Endothelial cell of hepatic sinusoid (primary cell): ENCODE results near the gene FLT3.
"Not testable (repeated sequence)": the region's sequence is repeated elsewhere in the genome, so short reads cannot be mapped to it uniquely, and the experiment has no call there.

Source experiments
- in situ Hi-C: cut with HindIII; loops from 2 replicates; pipeline ENCODE4 v1.10.0; 2017; ENCODE audit warnings: low sequenced_read_pairs

Gene FLT3

DNA sequence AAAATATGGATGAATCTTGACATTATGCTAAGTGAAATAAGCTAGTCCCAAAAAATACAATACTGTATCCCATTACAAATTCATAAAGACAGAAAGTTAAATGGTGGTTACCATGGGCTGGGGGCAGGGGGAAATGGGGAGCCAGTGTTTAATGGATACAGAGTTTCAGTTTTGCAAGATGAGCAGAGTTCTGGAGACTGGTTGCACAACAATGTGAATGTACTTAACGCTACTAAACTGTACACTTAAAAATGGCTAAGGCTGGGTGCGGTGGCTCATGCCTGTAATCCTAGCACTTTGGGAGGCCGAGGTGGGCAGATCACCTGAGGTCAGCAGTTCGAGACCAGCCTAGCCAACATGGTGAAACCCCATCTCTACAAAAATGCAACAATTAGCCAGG, 1.5 kb upstream of the FLT3 start:
- in situ Hi-C loops: not testable (repeated sequence)

DNA sequence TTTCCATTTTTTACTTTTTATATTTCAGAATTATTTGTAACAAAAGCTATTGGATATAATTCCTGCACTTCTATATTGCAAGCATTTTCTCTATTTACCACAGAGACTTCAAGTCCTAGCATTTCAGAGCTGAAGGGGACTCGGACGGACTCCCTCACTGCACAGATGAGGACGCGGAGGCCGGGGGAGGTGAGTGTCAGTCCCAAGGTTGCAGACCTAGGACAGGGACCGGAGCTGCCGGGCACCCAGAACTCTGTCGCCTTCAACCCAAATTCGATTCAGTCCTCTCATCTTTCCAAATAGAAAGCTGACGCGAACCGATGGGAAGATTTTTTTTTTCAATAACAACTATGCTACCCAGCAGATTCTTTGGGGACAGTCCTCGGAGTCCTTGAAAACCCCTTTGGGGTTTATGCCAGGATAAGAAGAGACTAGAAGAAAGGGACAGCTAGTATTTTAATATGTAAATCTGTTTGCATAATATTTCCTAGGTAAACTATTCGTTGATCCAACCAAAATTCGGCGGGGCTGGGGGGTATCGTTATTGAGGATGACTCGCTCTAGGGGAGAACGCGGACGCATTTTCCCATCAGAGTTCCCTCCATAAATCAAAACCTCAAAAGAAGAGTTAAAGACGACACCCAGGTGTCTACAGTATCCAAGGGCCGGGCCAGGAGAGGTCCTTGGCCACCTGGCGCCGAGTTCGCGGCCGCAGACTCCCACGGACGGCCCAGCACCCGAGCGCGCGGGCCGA, 803 bp downstream of the FLT3 start:
- in situ Hi-C loops: loop anchor here (5.0 to 25.0 kb wide), 2 partner anchors 67 to 188 kb away; no protein-coding TSS in a partner anchor

DNA sequence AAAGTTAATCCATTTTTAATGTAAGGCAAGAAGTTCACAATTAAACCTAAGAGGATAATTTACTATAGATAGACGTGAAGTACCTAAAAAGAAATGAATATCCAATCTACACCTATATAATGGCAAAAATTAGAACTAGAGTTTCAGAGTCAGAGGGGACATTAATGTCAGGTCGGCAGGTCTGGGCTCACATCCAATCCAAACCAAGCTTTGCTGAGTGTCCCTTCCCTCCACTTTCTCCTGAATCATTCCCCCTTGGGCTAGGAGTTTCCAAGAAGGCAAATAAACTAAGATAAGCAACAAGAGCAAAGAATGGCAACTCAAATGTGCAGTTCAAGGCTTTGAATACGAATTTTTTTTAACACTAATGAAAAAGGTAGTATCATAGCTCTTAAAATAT, 2.9 kb downstream of the FLT3 start:
- in situ Hi-C loops: loop anchor here (5.0 to 25.0 kb wide), 2 partner anchors 65 to 190 kb away; no protein-coding TSS in a partner anchor

DNA sequence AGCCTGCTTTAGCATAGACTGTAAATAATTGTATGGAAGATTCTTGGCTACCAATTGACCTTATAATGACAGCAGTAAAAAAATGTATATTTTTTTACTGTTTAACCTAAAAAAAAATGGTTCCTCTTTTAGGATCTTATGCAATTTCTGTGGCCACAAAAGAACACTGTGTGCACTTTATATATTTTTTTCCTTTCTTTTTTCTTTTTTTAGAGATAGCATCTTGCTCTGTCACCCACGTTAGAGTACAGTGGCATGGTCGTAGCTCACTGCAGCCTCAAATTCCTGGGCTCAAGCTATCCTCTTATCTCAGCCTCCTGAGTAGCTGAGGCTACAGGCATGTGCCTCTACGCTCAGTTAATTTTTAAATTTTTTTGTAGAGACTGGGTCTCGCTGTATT, 6.1 kb downstream of the FLT3 start:
- in situ Hi-C loops: loop anchor here (25.0 kb wide), 1 partner anchor 193 kb away; no protein-coding TSS in a partner anchor

DNA sequence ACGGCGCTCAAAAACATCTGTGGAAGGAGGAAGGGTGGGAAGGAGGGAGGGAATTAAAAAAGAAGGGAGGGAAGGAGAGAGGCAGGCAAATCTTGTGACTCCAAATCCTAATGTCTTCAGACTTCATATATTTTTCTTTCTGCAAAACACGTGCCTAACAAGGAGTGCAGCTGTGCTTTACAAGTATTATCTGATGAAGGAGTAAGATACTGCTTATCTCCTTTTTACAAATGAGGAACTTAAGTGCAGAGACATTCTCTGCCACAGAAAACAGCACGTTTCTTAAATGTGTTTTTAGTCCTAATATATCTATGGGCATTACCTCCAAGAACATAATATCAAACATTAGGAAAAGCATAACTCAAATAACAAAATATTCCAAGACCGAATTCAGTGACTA, 6.5 kb downstream of the FLT3 start:
- in situ Hi-C loops: loop anchor here (25.0 kb wide), 1 partner anchor 193 kb away; no protein-coding TSS in a partner anchor

DNA sequence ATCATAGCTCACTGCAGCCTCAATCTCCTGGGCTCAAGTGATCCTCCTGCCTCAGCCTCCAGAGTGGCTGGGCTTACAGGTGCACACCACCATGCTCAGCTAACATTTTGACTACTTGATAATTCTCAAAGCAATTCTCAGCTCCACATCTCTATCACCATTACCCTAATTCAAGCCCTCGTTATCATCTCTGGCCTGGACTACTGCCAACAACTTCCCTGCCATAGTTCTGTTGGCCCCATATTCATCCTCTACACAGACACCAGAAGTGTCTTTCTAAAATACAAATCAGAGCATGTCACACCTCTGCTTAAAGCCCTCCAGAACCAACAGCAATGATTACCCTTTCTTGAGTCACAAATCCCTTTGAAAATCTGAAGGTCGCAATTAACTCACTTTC, 7.9 kb downstream of the FLT3 start:
- in situ Hi-C loops: loop anchor here (25.0 kb wide), 1 partner anchor 195 kb away; no protein-coding TSS in a partner anchor

DNA sequence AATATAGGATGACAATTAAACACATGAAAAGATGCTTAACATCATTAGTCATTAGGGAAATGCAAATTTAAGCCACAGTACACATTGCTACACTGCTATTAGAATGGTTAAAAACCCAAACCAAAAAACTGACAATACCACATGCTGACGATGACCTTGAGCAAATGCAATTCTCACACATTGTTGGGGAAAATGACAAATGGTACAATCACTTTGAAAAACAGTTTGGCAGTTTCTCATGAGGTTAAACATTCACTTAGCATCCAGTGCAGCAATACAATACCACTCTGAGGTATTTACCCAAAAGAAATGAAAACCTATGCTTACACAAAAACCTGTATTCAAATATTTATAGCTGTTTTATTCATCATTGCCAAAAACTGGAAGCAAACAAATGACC, 11.3 kb downstream of the FLT3 start:
- in situ Hi-C loops: loop anchor here (25.0 kb wide), 1 partner anchor 198 kb away; no protein-coding TSS in a partner anchor

DNA sequence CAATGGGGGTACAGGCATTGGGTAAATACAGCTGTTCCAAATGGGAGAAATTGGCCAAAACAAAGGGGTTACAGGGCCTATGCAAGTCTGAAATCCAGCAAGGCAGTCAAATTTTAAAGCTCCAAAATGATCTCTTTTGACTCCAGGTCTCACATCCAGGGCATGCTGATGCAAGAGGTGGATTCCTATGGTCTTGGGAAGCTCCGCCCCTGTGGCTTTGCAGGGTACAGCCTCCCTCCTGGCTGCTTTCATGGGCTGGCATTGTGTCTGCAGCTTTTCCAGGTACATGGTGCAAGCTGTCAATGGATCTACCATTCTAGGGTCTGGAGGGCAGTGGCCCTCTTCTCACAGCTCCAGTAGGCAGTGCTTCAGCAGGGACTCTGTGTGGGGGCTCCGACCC, 22.6 kb downstream of the FLT3 start:
- in situ Hi-C loops: loop anchor here (25.0 kb wide), 1 partner anchor 209 kb away; no protein-coding TSS in a partner anchor

DNA sequence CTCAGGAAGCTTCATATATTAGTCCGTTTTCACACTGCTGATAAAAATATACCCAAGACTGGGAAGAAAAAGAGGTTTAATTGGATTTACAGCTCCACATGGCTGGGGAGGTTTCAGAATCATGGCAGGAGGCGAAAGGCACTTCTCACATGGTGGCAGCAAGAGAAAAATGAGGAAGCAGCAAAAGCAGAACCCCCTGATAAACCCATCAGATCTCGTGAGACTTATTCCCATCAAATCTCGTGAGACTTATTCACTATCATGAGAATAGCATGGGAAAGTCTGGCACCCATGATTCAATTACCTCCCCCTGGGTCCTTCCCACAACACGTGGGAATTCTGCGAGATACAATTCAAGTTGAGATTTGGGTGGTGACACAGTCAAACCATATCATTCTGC, 23.1 kb downstream of the FLT3 start:
- in situ Hi-C loops: loop anchor here (25.0 kb wide), 1 partner anchor 210 kb away; no protein-coding TSS in a partner anchor

DNA sequence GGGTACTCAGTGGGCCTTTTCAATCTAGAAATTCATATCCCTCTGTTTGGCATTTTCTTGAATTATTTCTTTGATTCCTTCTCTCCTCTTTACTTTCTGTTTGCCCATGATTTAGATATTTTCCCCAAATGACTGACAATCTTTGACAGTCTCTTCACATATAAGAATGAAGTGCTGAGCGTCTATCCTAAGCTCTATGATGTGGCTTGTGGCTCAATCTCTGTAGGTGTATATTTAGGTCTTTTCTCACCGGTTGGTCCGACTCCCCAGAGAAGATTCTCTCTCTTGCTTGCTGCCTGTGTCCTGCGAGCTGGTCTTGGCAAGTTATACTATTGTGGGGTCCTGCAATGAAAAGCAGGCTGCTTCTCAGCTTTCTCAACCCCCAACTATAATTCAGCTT, 29.0 kb downstream of the FLT3 start:
- in situ Hi-C loops: no loop called here

DNA sequence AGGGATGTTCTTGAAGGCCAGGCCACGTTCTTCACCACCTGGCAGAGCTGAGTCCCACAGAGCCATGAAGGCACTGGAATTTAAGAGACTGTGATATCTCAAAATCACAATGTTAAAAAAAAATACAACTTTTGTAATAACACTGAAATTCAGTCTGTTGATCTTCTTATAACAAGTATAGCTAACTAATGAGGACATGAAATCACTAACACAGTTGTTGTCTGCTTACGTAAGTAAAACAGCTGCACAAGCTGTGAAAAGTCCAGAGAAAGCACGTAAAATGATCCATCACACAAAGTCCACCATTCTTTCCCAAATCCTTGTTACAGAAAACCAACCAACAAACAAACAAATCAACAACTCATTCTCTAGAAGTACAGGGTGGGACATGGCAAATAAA, 32.9 kb downstream of the FLT3 start:
- in situ Hi-C loops: no loop called here

DNA sequence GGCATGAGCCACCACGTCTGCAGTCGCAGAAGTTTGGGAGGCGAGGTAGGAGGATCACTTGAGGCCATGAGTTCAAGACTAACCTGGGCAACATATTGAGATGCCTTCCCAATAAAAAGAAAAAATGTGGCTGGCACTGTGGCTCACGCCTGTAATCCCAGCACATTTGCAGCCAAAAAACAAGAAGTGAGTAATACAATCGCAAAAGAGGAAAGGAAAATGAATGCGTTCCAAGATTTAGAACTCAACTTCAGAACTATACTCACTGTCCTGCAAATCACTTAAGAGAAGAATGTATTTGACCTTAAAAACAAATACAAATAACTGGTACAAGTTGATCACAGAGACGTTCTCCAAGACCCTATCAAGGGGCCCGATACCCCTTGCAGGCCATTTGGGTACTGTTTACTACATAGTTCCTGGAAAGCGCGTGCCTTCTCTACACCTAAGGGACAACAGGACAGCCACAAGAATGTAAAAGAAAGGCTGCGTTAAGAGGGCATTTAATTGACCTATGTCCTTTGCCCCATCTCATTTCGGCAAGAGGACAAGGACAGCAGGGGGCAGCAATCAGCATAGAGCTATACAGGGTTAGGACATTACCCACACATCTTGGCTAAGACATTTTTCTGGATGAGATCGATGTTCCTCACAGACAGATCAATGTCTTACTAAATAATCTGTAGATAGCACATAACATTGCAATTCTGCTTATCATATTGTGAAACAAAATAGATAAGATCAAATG, 41.3 kb downstream of the FLT3 start:
- in situ Hi-C loops: no loop called here

DNA sequence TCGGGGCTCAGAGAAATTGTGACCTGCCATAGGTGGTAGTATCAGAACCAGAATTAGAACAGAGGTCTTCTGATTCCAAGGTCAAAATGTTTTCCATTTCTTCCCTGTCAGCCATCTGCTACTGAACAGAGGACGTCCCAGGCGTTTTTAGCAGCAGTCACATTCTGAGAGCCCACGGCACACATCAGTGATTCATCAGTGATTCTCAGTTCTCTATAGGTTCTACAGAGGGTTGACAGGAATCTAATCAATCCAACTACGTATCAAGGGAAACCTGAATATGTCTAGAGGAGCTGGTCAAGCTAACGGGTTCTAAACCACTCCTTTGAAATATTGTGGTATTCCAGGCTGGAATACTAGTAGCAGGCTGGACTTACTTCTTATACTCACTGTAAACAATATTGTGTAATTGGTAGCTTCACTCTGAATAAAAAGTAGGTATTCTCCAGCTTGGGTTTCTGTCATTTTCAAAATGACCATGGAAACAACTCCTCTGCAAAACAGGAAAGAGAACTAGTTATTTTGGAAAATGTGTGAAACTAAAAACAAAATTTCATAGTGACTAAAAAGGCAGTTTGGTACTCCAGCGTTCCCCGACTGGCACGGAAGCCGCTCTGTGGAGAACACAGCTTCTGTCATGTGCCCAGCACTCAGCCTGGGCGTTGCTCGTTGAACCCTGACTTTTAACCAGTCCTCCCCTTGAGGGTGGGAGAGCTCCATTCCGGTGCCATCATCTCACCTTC, 43.2 kb downstream of the FLT3 start:
- in situ Hi-C loops: no loop called here

DNA sequence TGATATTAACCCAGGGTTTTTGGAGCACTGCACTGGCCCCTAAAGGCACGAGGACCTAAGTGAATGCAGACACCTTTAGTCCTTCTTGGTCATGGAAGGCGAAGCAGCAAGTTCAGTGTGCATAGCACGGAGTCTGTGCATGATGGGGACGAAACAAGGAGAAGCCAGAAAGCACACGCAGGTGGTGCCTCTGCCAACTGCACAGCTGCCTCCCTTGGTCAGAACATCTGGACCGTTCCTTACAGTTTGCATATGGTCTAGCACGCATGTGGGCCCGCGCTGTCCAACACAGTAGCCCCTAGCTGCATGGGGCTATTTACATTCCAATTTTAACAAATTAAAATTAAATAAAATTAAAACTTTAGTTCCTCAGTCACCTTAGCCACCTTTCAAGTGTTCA, 44.0 kb downstream of the FLT3 start:
- in situ Hi-C loops: no loop called here

DNA sequence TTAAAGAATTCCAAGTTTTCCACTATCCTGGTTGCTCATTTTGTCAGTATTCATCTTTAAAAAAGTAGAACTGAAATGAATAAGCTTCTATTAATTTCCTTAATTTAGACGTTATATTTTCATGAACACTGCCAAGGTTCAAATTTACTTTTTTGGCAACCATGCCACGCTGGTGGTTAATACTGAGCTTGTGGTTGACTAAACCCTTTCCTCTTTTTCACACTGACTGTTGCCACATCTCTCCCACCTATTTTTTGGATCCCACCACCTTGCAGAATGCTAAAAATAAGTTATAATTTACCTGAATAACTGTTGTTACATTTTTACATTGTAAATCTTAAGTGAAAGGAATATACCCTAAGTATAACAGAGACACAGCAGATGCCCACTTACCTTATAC, 45.0 kb downstream of the FLT3 start:
- in situ Hi-C loops: no loop called here

DNA sequence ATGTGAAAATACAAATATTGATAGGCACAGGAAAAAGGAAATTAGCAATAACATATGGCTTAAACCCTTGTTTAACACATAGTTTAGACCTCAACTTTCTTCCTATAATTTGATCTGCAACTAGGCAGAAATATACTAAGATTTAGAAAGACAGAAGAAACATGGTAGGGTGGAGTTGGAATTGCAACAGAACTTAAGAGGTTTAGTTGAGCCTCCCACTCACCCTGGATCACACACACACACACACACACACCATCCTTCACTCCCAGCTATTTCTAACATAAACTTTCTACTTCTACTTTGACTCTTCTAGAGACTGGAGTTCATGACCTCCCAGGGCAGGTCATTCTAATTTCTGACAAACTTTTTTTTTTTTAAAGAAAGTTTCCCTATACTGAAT, 47.4 kb downstream of the FLT3 start:
- in situ Hi-C loops: no loop called here

DNA sequence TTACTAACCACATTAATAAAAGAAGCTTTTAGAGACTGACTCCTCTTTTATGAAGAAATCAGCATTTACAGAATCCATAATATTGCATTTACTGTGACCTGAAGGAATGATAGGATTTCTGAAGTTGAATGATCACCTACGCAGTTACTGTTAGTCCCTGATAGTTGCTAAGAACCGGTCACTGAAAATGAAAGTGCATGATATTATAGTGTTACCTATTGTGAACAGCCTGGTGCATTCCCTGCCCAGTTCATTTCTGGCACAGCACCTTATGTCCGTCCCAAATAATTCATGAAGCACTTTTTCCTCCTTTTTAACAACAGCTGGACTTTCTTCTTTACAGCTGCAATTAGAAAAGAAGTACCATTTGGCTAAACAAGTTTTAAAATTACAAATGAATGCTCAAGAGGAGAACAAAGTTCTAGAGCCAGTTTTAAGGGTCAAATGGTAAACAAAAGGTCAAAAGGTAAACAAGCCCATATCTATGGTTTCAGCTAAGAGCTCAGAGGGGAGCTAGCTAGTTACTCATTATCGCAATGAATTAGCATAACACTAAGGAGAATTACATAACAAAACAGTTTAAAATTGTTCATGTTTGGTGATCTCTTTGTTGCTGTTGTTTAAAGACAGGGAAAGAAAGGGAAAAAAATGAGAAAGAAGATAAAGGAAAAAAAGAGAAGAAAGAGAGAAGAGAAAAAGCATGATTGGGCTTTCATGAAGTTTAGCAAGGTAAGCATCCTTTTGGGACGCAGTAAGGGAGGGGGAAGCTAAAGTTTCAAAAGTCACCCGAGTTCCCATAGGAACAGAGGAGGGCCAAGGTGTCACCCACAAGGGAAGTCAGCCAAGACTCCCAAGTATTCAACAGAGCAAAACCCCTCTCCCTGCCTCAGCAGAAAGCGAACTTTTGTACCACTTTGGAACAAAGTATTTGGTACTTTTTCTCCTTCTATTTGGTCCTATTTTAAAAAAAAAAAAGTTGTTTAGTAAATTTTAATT, 50.2 kb downstream of the FLT3 start:
- in situ Hi-C loops: no loop called here

DNA sequence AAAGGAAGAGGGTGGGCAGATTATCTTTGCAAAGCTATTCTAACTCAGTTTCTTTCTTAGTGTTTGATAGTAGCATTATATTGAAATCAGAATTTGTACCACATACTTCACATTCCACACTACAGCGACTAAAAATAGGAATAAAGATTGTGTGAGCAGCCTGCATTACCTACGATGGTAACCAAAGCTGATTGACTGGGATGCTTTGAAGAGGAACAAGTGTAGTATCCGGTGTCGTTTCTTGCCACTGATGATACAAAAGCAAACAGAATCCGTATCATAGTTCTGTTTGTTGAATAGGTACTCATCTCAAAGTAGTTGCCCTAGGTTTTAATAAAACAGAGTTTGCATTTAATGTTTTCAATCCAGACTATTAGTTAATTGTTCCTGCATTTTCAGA, 51.2 kb downstream of the FLT3 start:
- in situ Hi-C loops: no loop called here

DNA sequence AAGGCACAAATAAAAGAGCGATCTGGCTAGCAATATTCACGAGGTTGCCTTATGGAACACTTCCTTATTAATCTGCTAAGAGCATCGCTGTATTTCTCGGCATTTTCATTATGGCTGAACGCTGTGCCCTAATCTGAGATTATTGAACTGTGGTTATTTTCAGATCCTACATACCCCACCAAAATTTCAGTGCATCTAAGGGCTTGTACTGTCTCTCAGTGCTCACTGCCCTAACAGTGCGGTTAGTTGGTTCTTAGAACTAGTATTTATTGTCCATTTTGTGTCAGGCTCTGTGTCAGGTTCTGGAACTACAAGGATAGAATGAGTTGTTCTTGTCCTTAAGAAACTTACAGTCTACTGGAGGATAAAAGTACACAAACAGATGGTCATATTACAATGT, 51.6 kb downstream of the FLT3 start:
- in situ Hi-C loops: no loop called here

DNA sequence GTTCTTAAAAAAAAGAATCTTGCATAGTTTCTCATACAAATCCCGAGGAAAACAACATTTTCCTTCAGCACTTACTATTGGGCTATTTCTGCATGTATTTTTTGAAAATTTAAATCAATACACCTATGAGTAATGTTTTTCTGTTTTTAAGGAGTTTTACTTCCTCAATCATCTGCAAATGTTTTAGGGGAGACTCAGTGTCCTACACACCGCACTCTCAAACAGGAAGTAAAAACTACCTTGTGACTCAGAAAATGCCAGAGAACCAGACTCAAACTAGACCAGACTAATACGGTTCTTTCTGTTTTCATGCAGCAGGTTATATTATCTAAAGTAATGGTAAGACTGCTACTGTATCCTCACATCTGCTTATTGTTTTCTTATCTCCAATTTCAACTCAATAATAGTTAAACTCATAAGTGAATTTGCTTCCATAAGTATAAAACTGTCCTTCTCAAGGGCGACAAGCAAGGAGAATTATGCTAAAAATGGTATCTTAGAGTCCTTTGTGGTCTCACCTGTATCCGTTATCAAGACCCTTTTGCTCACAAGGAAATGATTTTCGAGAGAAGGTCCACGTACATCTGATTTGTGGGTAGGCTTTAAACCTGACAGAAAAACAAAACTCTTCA, 52.5 kb downstream of the FLT3 start:
- in situ Hi-C loops: no loop called here
